Smooth muscle cell (in vitro differentiated cells): Measurements from ENCODE around the gene CENPA. TPM values are rescaled to one million over a fixed set of nuclear protein-coding genes. Genes with fewer than 3 reads are reported as not detected.
A peak's percentile ranks its signal among the peaks of the same experiment; 100 is the strongest.

Experiments used
- DNase-seq: peaks from one replicate; lab custom pipeline; 2025; ENCODE audit not compliant: unreplicated experiment; lab: John Stamatoyannopoulos, UW
- H2AFZ ChIP-seq: fragments of 200-600 bp; sonication (generic); 2 replicates; pipeline ENCODE4 v1.6.0; 2016; ENCODE audit warnings: antibody characterized with exemption, low read depth, mild to moderate bottlenecking
- H3F3A ChIP-seq: fragments of 200-600 bp; sonication (generic); 2 replicates; pipeline ENCODE4 v1.6.0; 2017; ENCODE audit warnings: antibody characterized with exemption, low read depth
- H3K27ac ChIP-seq: fragments of 200-600 bp; sonication (generic); 2 replicates; pipeline ENCODE4 v1.5.1; 2016; ENCODE audit warnings: low read depth, mild to moderate bottlenecking
- H3K27me3 ChIP-seq: fragments of 200-600 bp; sonication (generic); 2 replicates; pipeline ENCODE4 v1.6.1; 2016; ENCODE audit warnings: low read depth, mild to moderate bottlenecking
- H3K36me3 ChIP-seq: fragments of 200-600 bp; sonication (generic); 2 replicates; pipeline ENCODE4 v1.5.1; 2016; ENCODE audit warnings: low read depth
- H3K4me1 ChIP-seq: fragments of 200-600 bp; sonication (generic); 2 replicates; pipeline ENCODE4 v1.5.1; 2016; ENCODE audit warnings: low read depth
- H3K4me2 ChIP-seq: fragments of 200-600 bp; sonication (generic); 2 replicates; pipeline ENCODE4 v1.6.0; 2016; ENCODE audit warnings: mild to moderate bottlenecking
- H3K4me3 ChIP-seq: fragments of 200-600 bp; sonication (generic); 2 replicates; pipeline ENCODE4 v1.5.1; 2016; ENCODE audit warnings: mild to moderate bottlenecking
- H3K79me2 ChIP-seq: fragments of 200-600 bp; sonication (generic); 2 replicates; pipeline ENCODE4 v1.6.0; 2016; ENCODE audit warnings: low read depth, mild to moderate bottlenecking
- H3K9ac ChIP-seq: fragments of 200-600 bp; sonication (generic); 2 replicates; pipeline ENCODE4 v1.6.0; 2016; ENCODE audit warnings: low read depth
- H3K9me3 ChIP-seq: fragments of 200-600 bp; sonication (generic); replicated peaks from 2 replicates; pipeline ENCODE4 v1.5.1; 2016; ENCODE audit warnings: low read depth
- H4K20me1 ChIP-seq: fragments of 200-600 bp; sonication (generic); 2 replicates; pipeline ENCODE4 v1.6.0; 2016; ENCODE audit warnings: low read depth
- CTCF ChIP-seq: fragments of 200-600 bp; sonication (generic); IDR thresholded peaks from 2 replicates; pipeline ENCODE4 v1.5.1; 2017; ENCODE audit warnings: borderline replicate concordance, mild to moderate bottlenecking, antibody characterized with exemption; ENCODE audit not compliant: insufficient read depth, poor library complexity, severe bottlenecking
- WGBS: methylation state at CpG from one replicate; pipeline ENCODE4 v1.1.7; 2016; ENCODE audit warnings: low lambda C conversion rate; 5-methylcytosine and 5-hydroxymethylcytosine counted together
- polyA plus RNA-seq: library from polyadenylated mRNA; unstranded; fragments of >200 nt; fragmentation: Nextera tagmentation; extraction: Ambion mirVana; gene quantifications from 2 replicates; pipeline ENCODE4 v1.2.1, GENCODE V29; 2016
- total RNA-seq: library from RNA; depleted of rRNA; stranded (reverse); fragments of >200 nt; gene quantifications from 2 replicates; pipeline ENCODE4 v1.2.3, GENCODE V29; 2014

The CENPA gene
- total RNA-seq, result 0.58 and 4.3 TPM in 2 replicates
- 7.6 and 8.7 TPM in 2 replicates for polyA plus RNA-seq

DNA sequence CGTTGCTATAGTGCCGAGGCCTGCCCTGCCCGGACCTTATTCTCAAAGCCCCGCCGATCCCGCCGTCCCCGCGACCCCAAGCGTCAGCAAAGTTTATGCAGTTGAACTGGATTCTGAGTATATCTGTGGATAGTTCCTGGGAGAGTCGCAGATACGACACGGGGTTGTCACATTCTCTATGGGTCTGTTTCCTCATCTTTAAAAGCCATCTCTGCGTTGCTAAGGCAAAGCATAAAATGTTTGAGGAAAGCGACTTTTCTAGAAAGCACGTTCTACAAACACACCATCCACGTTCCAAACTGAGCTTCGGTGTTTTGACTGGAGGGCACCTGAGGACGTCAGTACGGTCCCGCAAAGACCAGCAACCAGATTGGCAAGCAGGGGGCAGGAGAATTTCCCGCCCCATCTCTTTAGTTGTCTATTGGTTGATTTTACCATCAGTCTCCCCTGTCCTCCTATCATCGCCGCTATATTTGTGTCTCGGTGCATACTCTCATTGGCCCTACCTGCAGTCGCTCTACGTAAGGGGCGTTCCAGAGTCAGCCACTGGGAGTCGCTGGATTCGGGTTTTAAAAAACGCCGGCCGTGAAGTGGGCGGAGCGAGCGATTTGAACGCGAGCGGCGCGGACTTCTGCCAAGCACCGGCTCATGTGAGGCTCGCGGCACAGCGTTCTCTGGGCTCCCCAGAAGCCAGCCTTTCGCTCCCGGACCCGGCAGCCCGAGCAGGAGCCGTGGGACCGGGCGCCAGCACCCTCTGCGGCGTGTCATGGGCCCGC lies at the start of gene CENPA:
Gene CENPA, plus strand, starts transcription at position 626 of the 776 bp plus-strand sequence. Its CDS starts 141 bp downstream, at position 767.
- H3K9ac ChIP-seq, result peak within 1 kb of the TSS; percentile 53
- peak within 1 kb of the TSS; percentile 42 for H3K27ac ChIP-seq
- H2AFZ ChIP-seq, result peak within 1 kb of the TSS; percentile 47
- DNase-seq, result peak; percentile 82
- H3K4me1 ChIP-seq, result peaks cover 8% of the 10 kb centered on the region
- H3K4me2 ChIP-seq, result peak within 1 kb of the TSS; percentile 93
- H3K27me3 ChIP-seq, result no peaks in the 10 kb centered on the region
- WGBS, result 2% methylated on average over 49 of the region's 55 CpGs
- H4K20me1 ChIP-seq, result no peaks in the 10 kb centered on the region
- peak within 1 kb of the TSS; percentile 74 for H3K4me3 ChIP-seq
- H3K79me2 ChIP-seq, result peaks cover 40% of the 10 kb centered on the region
- H3K36me3 ChIP-seq, result no peaks in the 10 kb centered on the region
- no peaks in the 10 kb centered on the region for H3F3A ChIP-seq
- TF ChIP-seq CTCF, result no peak
- H3K9me3 ChIP-seq, result no peaks in the 10 kb centered on the region

DNA sequence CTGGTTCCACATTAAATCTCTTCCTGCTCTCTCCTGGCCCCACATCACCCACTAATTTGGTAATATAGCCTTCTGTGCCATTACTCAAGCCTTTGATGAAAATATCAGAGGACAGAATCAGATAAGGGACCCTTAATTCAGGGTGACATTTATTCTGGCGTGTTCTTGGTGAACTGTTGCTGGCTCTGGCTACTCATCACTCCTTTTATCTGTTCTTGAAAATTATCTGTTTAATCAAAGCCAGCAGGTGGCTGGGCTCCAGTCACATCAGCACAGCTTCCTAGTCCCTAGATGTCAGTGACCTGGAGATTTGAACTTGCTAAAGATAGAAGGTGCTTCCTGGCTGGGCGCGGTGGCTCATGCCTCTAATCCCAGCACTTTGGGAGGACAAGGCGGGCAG lies 48.6 kb upstream of the CENPA start:
- TF ChIP-seq CTCF, result no peak
- Histone ChIP-seq H3F3A (peaks cover 4% of the 10 kb centered on the region), H4K20me1 (no peaks in the 10 kb centered on the region), H3K4me1 (no peaks in the 10 kb centered on the region), H3K36me3 (no peaks in the 10 kb centered on the region), H3K27me3 (no peaks in the 10 kb centered on the region), H3K9me3 (no peaks in the 10 kb centered on the region), H3K27ac (no peak overlapping the region), H3K4me3 (no peak overlapping the region), H3K4me2 (no peak overlapping the region), H2AFZ (no peak overlapping the region), H3K79me2 (no peaks in the 10 kb centered on the region), H3K9ac (no peak overlapping the region)
- WGBS, result 93% methylated on average over 4 of the region's 4 CpGs
- no peak for DNase-seq

DNA sequence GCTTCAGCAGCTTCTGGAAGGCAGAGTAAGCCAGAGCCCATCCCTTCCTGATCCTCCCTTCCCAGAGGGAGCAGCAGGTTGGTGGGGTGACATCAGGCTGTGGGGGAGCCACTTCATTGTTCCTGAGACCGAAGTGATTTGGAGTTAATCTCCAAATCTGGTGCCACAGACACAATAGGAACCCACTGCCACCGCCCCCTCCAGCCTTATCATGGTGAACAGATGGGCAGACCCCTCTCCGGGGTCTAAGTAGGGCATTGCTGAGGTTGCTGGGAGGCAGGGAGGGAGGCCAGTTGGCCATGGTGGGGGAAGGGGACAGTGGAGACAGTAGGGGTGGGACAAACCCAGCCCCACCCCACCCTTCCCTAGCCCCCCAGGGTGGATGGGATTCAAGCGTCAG lies 47.4 kb upstream of the CENPA start:
- Histone ChIP-seq H3K36me3 (no peaks in the 10 kb centered on the region), H3K27ac (no peak overlapping the region), H3K4me1 (no peaks in the 10 kb centered on the region), H3K79me2 (no peaks in the 10 kb centered on the region), H3K9ac (no peak overlapping the region), H3K27me3 (no peaks in the 10 kb centered on the region), H3F3A (peaks cover 4% of the 10 kb centered on the region), H3K9me3 (no peaks in the 10 kb centered on the region), H2AFZ (no peak overlapping the region), H3K4me2 (no peak overlapping the region), H3K4me3 (no peak overlapping the region), H4K20me1 (no peaks in the 10 kb centered on the region)
- TF ChIP-seq CTCF, result no peak
- DNase-seq, result no peak
- 100% methylated on average over 4 of the region's 4 CpGs for WGBS

GRCh38 chr2:26739514-26739913 lies 46.3 kb upstream of the CENPA start:
- H3K9me3 ChIP-seq, result no peaks in the 10 kb centered on the region
- H3K4me1 ChIP-seq, result no peaks in the 10 kb centered on the region
- no peaks in the 10 kb centered on the region for H3K36me3 ChIP-seq
- H3F3A ChIP-seq, result no peaks in the 10 kb centered on the region
- H3K4me2 ChIP-seq, result no peak overlapping the region
- no peaks in the 10 kb centered on the region for H3K27me3 ChIP-seq
- H3K9ac ChIP-seq, result no peak overlapping the region
- H3K4me3 ChIP-seq, result no peak overlapping the region
- H4K20me1 ChIP-seq, result no peaks in the 10 kb centered on the region
- H3K27ac ChIP-seq, result no peak overlapping the region
- no peak for TF ChIP-seq CTCF
- no peaks in the 10 kb centered on the region for H3K79me2 ChIP-seq
- no peak for DNase-seq
- no peak overlapping the region for H2AFZ ChIP-seq
- 97% methylated on average over 7 of the region's 7 CpGs for WGBS
